HCT116 (cell line): Measurements from ENCODE around the gene NRSN1. TPM values are rescaled to one million over a fixed set of nuclear protein-coding genes. Genes with fewer than 3 reads are reported as not detected.

Experiments
- ATAC-seq: fragments of 200-7000 bp; cut with Tn5 transposase; 2 replicates; pipeline ENCODE4 v1.9.1; 2020; ENCODE audit warnings: mild to moderate bottlenecking, moderate library complexity
- BruUV-seq: library from RNA; stranded (reverse); fragments of 400-500 nt; replicated peaks from 2 replicates; lab custom pipeline; 2021; lab: Mats Ljungman, UMichigan
- CTCF ChIA-PET: fragments of 300-600 bp; sonication (Branson Sonifier 250); formaldehyde crosslinking; loops from one replicate; lab custom pipeline; 2021; ENCODE audit warnings: antibody characterized with exemption; lab: Charles Lee
- POLR2A ChIA-PET: fragments of 300-600, 350-600 bp; sonication (Branson Sonifier 250); formaldehyde crosslinking; loops from one replicate; lab custom pipeline; 2021; ENCODE audit warnings: antibody characterized with exemption; lab: Charles Lee
- RAD21 ChIA-PET, 2 experiments: fragments of 300-600 bp; sonication (Branson Sonifier 250); formaldehyde crosslinking; loops; one replicate each; lab custom pipeline; 2023; ENCODE audit warnings: low total read pairs in 2 of 2; ENCODE audit not compliant: uncharacterized antibody in 2 of 2, unreplicated experiment in 2 of 2, low non-redundant PET in 1 of 2; lab: Charles Lee
- DNase-seq: peaks from one replicate; pipeline ENCODE4 v3.0.0-alpha.2; 2010; ENCODE audit warnings: low read depth, low spot score
- H2AFZ ChIP-seq: fragments of 200-600 bp; shearing (Covaris generic), sonication (generic); 2 replicates; pipeline ENCODE4 v1.6.1; 2017; ENCODE audit warnings: low read depth, mixed run types, mixed read lengths, antibody characterized with exemption, low read length; ENCODE audit not compliant: poor library complexity, severe bottlenecking
- H3K27ac ChIP-seq: 2 replicates; pipeline ENCODE4 v1.5.1; 2012; ENCODE audit warnings: low read depth, low read length
- H3K27me3 ChIP-seq: fragments of 200-600 bp; sonication (generic); 2 replicates; pipeline ENCODE4 v1.6.1; 2016; ENCODE audit warnings: mixed run types, low read length, mixed read lengths; ENCODE audit not compliant: insufficient read depth
- H3K36me3 ChIP-seq, 2 experiments: fragments of 200-500 bp in 1 of 2; fragments of 200-600 bp in 1 of 2; sonication (Bioruptor generic) in 1 of 2; sonication (generic) in 1 of 2; 2 replicates each; pipeline versions ENCODE4 v1.5.1 to v1.6.1; 2014 to 2016; ENCODE audit warnings: low read length in 2 of 2, inconsistent platforms in 1 of 2, mixed read lengths in 1 of 2, mixed run types in 1 of 2; ENCODE audit not compliant: insufficient read depth in 2 of 2, control insufficient read depth in 1 of 2
- H3K4me1 ChIP-seq, 2 experiments: fragments of 200-600 bp in 1 of 2; sonication (generic) in 1 of 2; 2 replicates each; pipeline versions ENCODE4 v1.5.1 to v1.6.1; 2012 to 2017; ENCODE audit warnings: low read length in 2 of 2, inconsistent platforms in 1 of 2, mild to moderate bottlenecking in 1 of 2, mixed read lengths in 1 of 2, mixed run types in 1 of 2, moderate library complexity in 1 of 2; ENCODE audit not compliant: insufficient read depth in 2 of 2, control insufficient read depth in 1 of 2
- H3K4me2 ChIP-seq: fragments of 200-600 bp; sonication (generic); 2 replicates; pipeline ENCODE4 v1.6.1; 2017; ENCODE audit warnings: mixed run types, low read length, mixed read lengths
- H3K4me3 ChIP-seq, 2 experiments: fragments of 200-600 bp in 1 of 2; sonication (generic) in 1 of 2; replicated peaks in 1 of 2; 2 replicates each; pipeline ENCODE4 v1.5.1; 2011 to 2016; ENCODE audit warnings: low read length in 2 of 2, control low read depth in 1 of 2, low read depth in 1 of 2, mild to moderate bottlenecking in 1 of 2, mixed read lengths in 1 of 2, mixed run types in 1 of 2
- H3K79me2 ChIP-seq: fragments of 200-600 bp; sonication (generic); 2 replicates; pipeline ENCODE4 v1.6.1; 2017; ENCODE audit warnings: mild to moderate bottlenecking, mixed run types, low read length, moderate library complexity, mixed read lengths; ENCODE audit not compliant: insufficient read depth
- H3K9ac ChIP-seq: fragments of 200-600 bp; sonication (generic); 2 replicates; pipeline ENCODE4 v1.6.1; 2016; ENCODE audit warnings: low read length, mixed read lengths
- H3K9me2 ChIP-seq: fragments of 200-600 bp; sonication (generic), shearing (Covaris generic); 2 replicates; pipeline ENCODE4 v1.6.1; 2017; ENCODE audit warnings: mixed run types, mild to moderate bottlenecking, moderate library complexity; ENCODE audit not compliant: insufficient read depth
- H3K9me3 ChIP-seq, 2 experiments: fragments of 200-500 bp in 1 of 2; fragments of 200-600 bp in 1 of 2; sonication (Bioruptor generic) in 1 of 2; sonication (generic) in 1 of 2; 2 replicates each; pipeline ENCODE4 v1.6.1; 2014 to 2017; ENCODE audit warnings: low read length in 2 of 2, mixed read lengths in 2 of 2, inconsistent platforms in 1 of 2, low read depth in 1 of 2, mild to moderate bottlenecking in 1 of 2, mixed run types in 1 of 2, moderate library complexity in 1 of 2; ENCODE audit not compliant: control insufficient read depth in 1 of 2, insufficient read depth in 1 of 2
- H4K20me1 ChIP-seq: fragments of 200-600 bp; sonication (generic), shearing (Covaris generic); 2 replicates; pipeline ENCODE4 v1.6.1; 2017; ENCODE audit warnings: mixed run types, mild to moderate bottlenecking, moderate library complexity; ENCODE audit not compliant: insufficient read depth
- ATF3 ChIP-seq: IDR thresholded peaks from 2 replicates; pipeline ENCODE4 v1.6.1; 2012
- CEBPB ChIP-seq: IDR thresholded peaks from 2 replicates; pipeline ENCODE4 v1.6.1; 2012; ENCODE audit warnings: low read depth
- CTCF ChIP-seq, 3 experiments: fragments of 200-600 bp in 1 of 3; sonication (generic) in 1 of 3; IDR thresholded peaks in 2 of 3; conservative IDR thresholded peaks in 1 of 3; 2 replicates each; pipeline ENCODE4 v1.5.1; 2012 to 2017; ENCODE audit warnings: low read depth in 2 of 3, low read length in 2 of 3, antibody characterized with exemption in 1 of 3, borderline replicate concordance in 1 of 3, control low read depth in 1 of 3, mild to moderate bottlenecking in 1 of 3, mixed read lengths in 1 of 3, mixed run types in 1 of 3, moderate library complexity in 1 of 3; ENCODE audit not compliant: insufficient read depth in 1 of 3
- EGR1 ChIP-seq: IDR thresholded peaks from 2 replicates; pipeline ENCODE4 v1.6.1; 2012; ENCODE audit warnings: low read depth
- ELF1 ChIP-seq: IDR thresholded peaks from 2 replicates; pipeline ENCODE4 v1.6.1; 2012; ENCODE audit warnings: low read depth, borderline replicate concordance
- EZH2 ChIP-seq: fragments of 200-600 bp; sonication (generic); IDR thresholded peaks from 2 replicates; pipeline ENCODE4 v1.6.1; 2017; ENCODE audit warnings: antibody characterized with exemption, mixed run types
- EZH2phosphoT487 ChIP-seq: fragments of 200-600 bp; IDR thresholded peaks from 2 replicates; pipeline ENCODE4 v1.6.1; 2018; ENCODE audit warnings: antibody characterized with exemption, borderline replicate concordance
- FOSL1 ChIP-seq: IDR thresholded peaks from 2 replicates; pipeline ENCODE4 v1.6.1; 2012; ENCODE audit warnings: low read depth
- JUND ChIP-seq: IDR thresholded peaks from 2 replicates; pipeline ENCODE4 v1.6.1; 2012
- MAX ChIP-seq: IDR thresholded peaks from 2 replicates; pipeline ENCODE4 v1.6.1; 2012
- POLR2AphosphoS5 ChIP-seq: IDR thresholded peaks from 2 replicates; pipeline ENCODE4 v1.6.1; 2011; ENCODE audit warnings: mild to moderate bottlenecking, low read depth, low read length, moderate library complexity
- RAD21 ChIP-seq: IDR thresholded peaks from 2 replicates; pipeline ENCODE4 v1.6.1; 2012; ENCODE audit warnings: low read depth, mild to moderate bottlenecking
- REST ChIP-seq: IDR thresholded peaks from 2 replicates; pipeline ENCODE4 v1.6.1; 2012; ENCODE audit warnings: low read depth
- SIN3A ChIP-seq: IDR thresholded peaks from 2 replicates; pipeline ENCODE4 v1.6.1; 2012; ENCODE audit warnings: low read depth
- SP1 ChIP-seq: IDR thresholded peaks from 2 replicates; pipeline ENCODE4 v1.6.1; 2012; ENCODE audit warnings: low read depth
- SRF ChIP-seq: IDR thresholded peaks from 2 replicates; pipeline ENCODE4 v1.6.1; 2012; ENCODE audit warnings: low read depth
- TCF7L2 ChIP-seq: IDR thresholded peaks from 2 replicates; pipeline ENCODE4 v1.7.0; 2011; ENCODE audit warnings: borderline replicate concordance, inconsistent platforms; ENCODE audit not compliant: insufficient read depth, insufficient read length; ENCODE audit errors: extremely low read depth
- YY1 ChIP-seq: IDR thresholded peaks from 2 replicates; pipeline ENCODE4 v1.6.1; 2011; ENCODE audit warnings: low read length, low read depth, moderate library complexity, mild to moderate bottlenecking; ENCODE audit not compliant: insufficient replicate concordance; ENCODE audit errors: extremely low read depth
- ZNF274 ChIP-seq: fragments of 200-500 bp; sonication (Bioruptor generic); IDR thresholded peaks from 2 replicates; pipeline ENCODE4 v1.6.1; 2014; ENCODE audit warnings: mild to moderate bottlenecking, low read depth, low read length, inconsistent platforms
- intact Hi-C: fragments of 100-400 bp; cut with micrococcal nuclease; formaldehyde crosslinking; loops from 2 replicates; pipeline ENCODE4 v1.10.0; 2022
- total RNA-seq: library from RNA; stranded (reverse); gene quantifications from one replicate; pipeline ENCODE4 v1.2.1, GENCODE V29; 2021; ENCODE audit not compliant: unreplicated experiment

NRSN1 gene
- total RNA-seq, 1 experiment from 2014 or later = not detected

GRCh38 chr6:24092407-24092806 is 33.6 kb upstream of the NRSN1 start:
- Histone ChIP-seq H3K36me3 (no peaks in the 10 kb centered on the region), H3K27me3 (no peaks in the 10 kb centered on the region), H3K4me1 (no peaks in the 10 kb centered on the region), H2AFZ (no peak overlapping the region), H3K9me3 (no peaks in the 10 kb centered on the region), H3K9ac (no peak overlapping the region), H3K27ac (no peak overlapping the region), H3K4me2 (no peak overlapping the region), H3K9me2 (no peaks in the 10 kb centered on the region), H3K4me3 (no peak overlapping the region), H3K79me2 (no peaks in the 10 kb centered on the region), H4K20me1 (no peaks in the 10 kb centered on the region)
- intact Hi-C loops = no loop called here
- RAD21 ChIA-PET = no interaction called here
- DNase-seq (no peak), ATAC-seq (no peak)
- POLR2A ChIA-PET = no interaction called here
- BruUV-seq = no TSS peak
- TF ChIP-seq CTCF (IDR thresholded peaks at IDR 0.05 in 2 of 3, conservative IDR thresholded peaks at IDR 0.05 in 1 of 3; ENCODE audit: borderline replicate concordance in 1 of 3, insufficient read depth in 1 of 3, low read depth in 2 of 3, low read length in 2 of 3) (no peak), POLR2AphosphoS5 (no peak), RAD21 (no peak), EZH2 (no peak), TCF7L2 (no peak), ELF1 (no peak), FOSL1 (no peak), SP1 (no peak), EGR1 (no peak), YY1 (no peak), ZNF274 (no peak), EZH2phosphoT487 (no peak), JUND (no peak), SRF (no peak), REST (no peak), MAX (no peak), ATF3 (no peak), SIN3A (no peak), CEBPB (no peak)
- CTCF ChIA-PET = no interaction called here
